GM13977 (cell line): ENCODE results near the gene LRR1.
"Not testable (repeated sequence)": the region's sequence is repeated elsewhere in the genome, so short reads cannot be mapped to it uniquely, and the experiment has no call there.

Experiments
- DNase-seq: peaks from one replicate; pipeline ENCODE4 v3.0.0; 2012; ENCODE audit warnings: low spot score
- in situ Hi-C: fragments of 300-500 bp; cut with MboI; formaldehyde crosslinking; loops from one replicate; pipeline ENCODE4 v1.12.0; 2022; ENCODE audit warnings: low sequenced_read_pairs, low pct_unique_long_range_greater_than_20kb, mixed read lengths, inconsistent platforms; ENCODE audit not compliant: unreplicated experiment
- TF ChIP-seq, protein P1 (sequence below): IDR thresholded peaks from 2 replicates; pipeline ENCODE4 v1.5.1; 2012; ENCODE audit warnings: mild to moderate bottlenecking, control low read depth; ENCODE audit not compliant: insufficient read depth; ENCODE audit errors: extremely low read depth, missing control alignments

LRR1 gene

DNA sequence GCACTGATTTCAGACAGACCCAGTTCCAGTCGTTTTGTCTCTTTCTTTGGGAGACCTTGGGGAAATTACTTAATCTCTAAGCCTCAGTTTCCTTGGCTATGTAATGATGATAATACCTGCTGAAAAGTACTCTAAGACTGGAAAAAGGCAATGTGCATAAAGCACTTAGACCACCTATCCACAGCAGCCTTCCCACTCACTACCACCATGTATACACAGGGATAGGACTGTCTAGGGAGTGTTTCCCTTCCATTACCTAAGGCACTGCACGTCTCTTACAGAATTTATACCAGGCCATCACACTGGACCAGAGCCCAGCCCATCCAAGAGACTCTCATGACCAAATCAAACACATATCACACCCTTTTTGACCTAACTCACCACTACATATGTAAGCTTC is 18.9 kb upstream of the LRR1 start:
- in situ Hi-C loops, result no loop called here
- DNase-seq, result no peak

DNA sequence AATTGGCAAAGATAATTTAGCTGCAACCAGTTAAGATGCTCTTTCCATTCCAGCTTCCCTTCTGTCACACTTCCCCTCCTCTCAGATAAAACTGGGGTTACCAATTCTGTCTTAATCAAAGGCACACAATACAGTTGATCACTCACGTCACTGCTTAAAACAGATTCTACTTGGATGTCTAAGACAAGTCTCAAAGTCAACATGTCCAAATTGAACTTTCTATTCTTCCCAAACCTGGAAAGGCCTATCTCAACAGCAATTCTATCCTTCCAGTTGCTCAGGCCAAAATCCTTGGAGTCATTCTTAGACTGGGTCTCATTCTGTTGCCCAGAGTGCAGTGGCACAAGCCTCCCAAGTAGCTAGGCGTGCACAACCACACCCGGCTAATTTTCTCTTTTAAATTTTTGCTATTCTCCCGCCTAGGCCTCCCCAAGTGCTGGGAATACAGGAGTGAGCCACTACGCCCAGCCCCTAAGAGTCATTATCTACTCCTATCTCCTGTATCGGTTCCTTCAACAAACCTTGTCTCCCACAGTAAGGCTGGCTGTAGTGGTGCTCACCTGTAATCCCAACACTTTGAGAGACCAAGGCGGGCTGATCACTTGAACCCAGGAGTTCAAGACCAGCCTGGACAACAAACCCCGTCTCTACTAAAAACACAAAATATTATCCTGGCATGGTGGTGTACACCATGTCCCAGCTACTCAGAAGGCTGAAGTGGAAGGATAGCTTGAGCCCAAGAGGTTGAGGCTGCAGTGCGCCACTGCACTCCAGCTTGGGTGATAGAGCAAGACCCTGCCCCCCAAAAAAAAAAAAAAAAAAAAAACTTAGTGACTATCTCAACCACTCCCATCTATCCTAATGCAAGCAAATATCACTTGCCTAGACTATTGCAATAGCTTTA is 17.3 kb upstream of the LRR1 start:
- TF ChIP-seq, protein P1, sequence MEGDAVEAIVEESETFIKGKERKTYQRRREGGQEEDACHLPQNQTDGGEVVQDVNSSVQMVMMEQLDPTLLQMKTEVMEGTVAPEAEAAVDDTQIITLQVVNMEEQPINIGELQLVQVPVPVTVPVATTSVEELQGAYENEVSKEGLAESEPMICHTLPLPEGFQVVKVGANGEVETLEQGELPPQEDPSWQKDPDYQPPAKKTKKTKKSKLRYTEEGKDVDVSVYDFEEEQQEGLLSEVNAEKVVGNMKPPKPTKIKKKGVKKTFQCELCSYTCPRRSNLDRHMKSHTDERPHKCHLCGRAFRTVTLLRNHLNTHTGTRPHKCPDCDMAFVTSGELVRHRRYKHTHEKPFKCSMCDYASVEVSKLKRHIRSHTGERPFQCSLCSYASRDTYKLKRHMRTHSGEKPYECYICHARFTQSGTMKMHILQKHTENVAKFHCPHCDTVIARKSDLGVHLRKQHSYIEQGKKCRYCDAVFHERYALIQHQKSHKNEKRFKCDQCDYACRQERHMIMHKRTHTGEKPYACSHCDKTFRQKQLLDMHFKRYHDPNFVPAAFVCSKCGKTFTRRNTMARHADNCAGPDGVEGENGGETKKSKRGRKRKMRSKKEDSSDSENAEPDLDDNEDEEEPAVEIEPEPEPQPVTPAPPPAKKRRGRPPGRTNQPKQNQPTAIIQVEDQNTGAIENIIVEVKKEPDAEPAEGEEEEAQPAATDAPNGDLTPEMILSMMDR, result no peak
- in situ Hi-C loops, result no loop called here
- DNase-seq, result no peak

More for the DNA sequence above, 18.9 kb upstream of the LRR1 start:
- TF ChIP-seq, protein P1, result no peak

DNA sequence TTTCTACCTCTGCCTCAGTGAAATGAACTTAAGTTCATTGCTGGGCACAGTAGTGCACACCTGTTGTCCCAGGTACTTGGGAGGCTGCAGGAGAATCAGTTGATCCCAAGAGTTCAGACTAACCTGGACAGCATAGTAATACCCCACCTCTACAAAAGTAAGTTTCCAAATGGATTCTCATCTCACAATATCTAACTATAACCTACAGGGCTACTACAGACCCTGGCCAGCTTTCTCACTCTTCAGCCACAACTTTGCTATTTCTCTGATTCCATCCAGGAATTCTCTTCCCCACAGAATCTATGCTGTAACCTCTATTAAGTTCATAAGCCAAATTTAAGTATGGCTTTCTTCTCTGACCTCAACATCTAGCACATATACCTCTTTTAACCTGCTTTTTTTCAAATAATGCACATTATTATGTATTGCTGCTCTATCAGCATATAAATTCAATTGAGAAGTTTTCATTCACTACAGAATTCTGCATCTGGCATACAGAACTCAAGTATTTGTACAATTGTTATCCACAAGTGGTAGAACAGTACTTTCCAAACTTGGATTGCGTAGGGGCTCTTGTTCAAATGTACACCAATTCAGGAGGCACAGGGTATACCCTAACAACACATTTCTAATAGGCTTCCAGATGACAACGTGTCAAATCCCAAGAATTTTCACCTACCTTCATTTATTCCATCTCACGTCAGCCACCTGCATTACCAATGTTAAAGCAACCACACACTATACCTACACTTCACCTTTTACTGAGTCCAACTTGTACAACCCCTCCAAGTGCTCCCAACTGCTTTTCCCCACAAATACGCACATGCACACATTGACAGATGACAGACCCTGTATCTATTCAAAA is 16.4 kb upstream of the LRR1 start:
- in situ Hi-C loops, result no loop called here
- DNase-seq, result no peak
- TF ChIP-seq, protein P1, result no peak

DNA sequence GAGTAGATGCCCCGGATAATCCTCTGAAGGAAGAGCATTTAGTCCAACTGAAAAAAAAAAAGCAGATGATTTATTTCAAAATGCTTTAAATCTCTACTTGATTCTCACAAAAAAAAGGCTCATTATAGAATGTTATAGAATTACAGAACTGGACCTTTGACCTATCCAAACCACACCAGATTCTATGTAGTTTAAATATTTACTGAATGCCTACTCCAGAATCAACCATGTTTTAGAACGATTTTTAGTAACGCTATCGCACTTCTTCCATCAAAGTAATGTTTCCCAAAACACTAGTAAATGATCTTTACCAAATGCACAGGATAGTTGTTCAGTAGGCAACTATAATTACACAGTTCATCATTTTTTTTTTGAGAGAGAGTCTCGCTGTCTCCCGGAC is 15.1 kb upstream of the LRR1 start:
- DNase-seq, result no peak
- in situ Hi-C loops, result no loop called here
- TF ChIP-seq, protein P1, result no peak

DNA sequence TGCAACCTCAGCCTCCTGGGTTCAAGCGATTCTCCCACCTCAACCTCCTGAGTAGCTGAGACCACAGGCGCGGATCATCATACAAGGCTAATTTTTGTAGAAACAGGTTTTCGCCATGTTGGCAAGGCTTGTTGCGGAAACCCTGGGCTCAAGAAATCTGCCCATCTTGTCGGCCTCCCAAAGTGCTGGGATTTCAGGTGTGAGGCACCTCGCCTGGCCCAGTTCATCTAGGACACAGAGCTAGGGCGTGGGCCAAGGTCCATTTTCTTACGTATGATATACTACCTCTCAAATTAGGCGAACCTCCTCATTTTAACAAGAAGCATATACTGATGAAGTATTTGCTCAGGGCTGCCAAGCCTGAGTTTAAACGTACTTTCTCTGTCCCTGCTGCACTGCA is 14.7 kb upstream of the LRR1 start:
- no peak for DNase-seq
- in situ Hi-C loops, result no loop called here
- TF ChIP-seq, protein P1, result no peak

DNA sequence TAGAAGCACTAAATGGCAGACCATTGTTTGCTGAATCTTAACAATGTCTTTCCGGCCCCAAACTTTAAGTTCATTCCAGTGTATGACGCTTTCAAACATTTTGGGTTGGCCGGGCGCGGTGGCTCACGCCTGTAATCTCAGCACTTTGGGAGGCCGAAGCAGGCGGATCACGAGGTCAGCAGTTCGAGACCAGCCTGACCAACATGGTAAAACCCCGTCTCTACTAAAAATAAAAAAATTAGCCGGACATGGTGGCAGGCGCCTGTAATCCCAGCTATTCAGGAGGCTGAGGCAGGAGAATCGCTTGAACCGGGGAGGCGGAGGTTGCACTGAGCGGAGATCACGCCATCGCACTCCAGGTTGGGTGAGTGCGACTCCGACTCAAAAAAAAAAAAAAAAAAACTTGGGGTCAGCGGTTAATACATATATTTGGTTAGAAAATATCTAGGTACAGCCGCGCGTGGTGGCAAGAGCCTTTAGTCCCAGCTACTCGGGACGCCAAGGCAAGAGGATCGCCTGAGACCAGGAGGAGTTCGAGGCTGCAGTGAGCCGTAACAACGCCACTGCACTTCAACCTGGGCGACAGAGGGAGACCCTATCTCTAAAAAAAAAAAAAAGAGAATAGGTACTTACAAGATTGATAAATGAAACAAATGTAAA is 13.6 kb upstream of the LRR1 start:
- in situ Hi-C loops, result not testable (repeated sequence)

More for the DNA sequence above, 13.6 kb upstream of the LRR1 start:
- not testable (repeated sequence) for DNase-seq
